Measurements from ENCODE around the gene TAS1R3. TPM values are rescaled to one million over a fixed set of nuclear protein-coding genes. Genes with fewer than 3 reads are reported as not detected.

TAS1R3 gene
- total and polyA plus RNA-seq, 2 donors (not counting 1 experiment from before 2014, with no cell fraction given), result 4.1 to 11.7 TPM

- Histone ChIP-seq H4K20me1 (ENCODE audit: control insufficient read depth, insufficient read depth, low read length, poor library complexity, severe bottlenecking) (no peaks in the 10 kb centered on the region), H3K9ac (ENCODE audit: low read length) (no peak overlapping the region), H3K36me3 (replicated peaks in 1 of 2; ENCODE audit: control extremely low read depth in 1 of 2, control insufficient read depth in 1 of 2, extremely low read depth in 1 of 2, insufficient read depth in 2 of 2, low read length in 1 of 2) (no peaks in the 10 kb centered on the region), H3K27me3 (replicated peaks in 1 of 4; ENCODE audit: control extremely low read depth in 1 of 4, control insufficient read depth in 3 of 4, insufficient read depth in 4 of 4, low read length in 3 of 4) (no peaks in the 10 kb centered on the region), H3K4me2 (replicated peaks; ENCODE audit: low read depth, low read length, poor library complexity, severe bottlenecking) (no peak overlapping the region), H3K9me3 (ENCODE audit: control extremely low read depth in 1 of 3, control insufficient read depth in 2 of 3, insufficient read depth in 1 of 3, low read length in 2 of 3) (no peaks in the 10 kb centered on the region), H3K4me3 (ENCODE audit: control extremely low read depth in 1 of 5, extremely low read depth in 1 of 5, insufficient read depth in 1 of 5, low read depth in 2 of 5, low read length in 4 of 5) (no peak overlapping the region), H3K79me2 (ENCODE audit: control insufficient read depth, insufficient read depth, low read length) (no peaks in the 10 kb centered on the region), H2AFZ (ENCODE audit: insufficient read depth, low read depth, low read length, poor library complexity, severe bottlenecking) (no peak overlapping the region), H3K4me1 (ENCODE audit: control insufficient read depth in 2 of 2, insufficient read depth in 2 of 2, low read length in 2 of 2) (peaks cover 0 to 16% of the 10 kb centered on the region in 2 donors), H3K27ac (ENCODE audit: low read length in 2 of 2) (no peak overlapping the region)
- POLR2A ChIA-PET, result no interaction called here
- no peaks in the 10 kb centered on the region for H3K27me3 Mint-ChIP-seq
- no peak overlapping the region for H3K4me3 Mint-ChIP-seq
- no peak for DNase-seq
- intact Hi-C loops (cut with micrococcal nuclease), result loop anchor here (2.0 kb wide), 2 partner anchors 170 to 260 kb away; no protein-coding TSS in a partner anchor
- no peaks in the 10 kb centered on the region for H3K9me3 Mint-ChIP-seq (ENCODE audit: insufficient read depth)
- CTCF ChIA-PET, result interaction anchor here (1.5 to 4.3 kb wide), 3 partner anchors 42 to 234 kb away, joined by 7 to 118 read pairs (median 17); no protein-coding TSS in a partner anchor
- no peak for ATAC-seq (ENCODE audit: low read depth)
- no peak overlapping the region for H3K27ac Mint-ChIP-seq
- WGBS (ENCODE audit: insufficient coverage), result 97% methylated on average over 18 of the region's 18 CpGs
- TF ChIP-seq CTCF (IDR thresholded peaks at IDR 0.05) (no peak), EZH2 (IDR thresholded peaks at IDR 0.05; ENCODE audit: borderline replicate concordance, insufficient read depth, low read depth, low read length, poor library complexity, severe bottlenecking) (no peak)
- H3K4me1 Mint-ChIP-seq, result peaks cover 11% of the 10 kb centered on the region
Measured at GRCh38 chr1:1292851-1293250, 38.2 kb upstream of the TAS1R3 start.

- Histone ChIP-seq H3K9ac (ENCODE audit: low read length) (no peak overlapping the region), H3K4me3 (ENCODE audit: control extremely low read depth in 1 of 5, extremely low read depth in 1 of 5, insufficient read depth in 1 of 5, low read depth in 2 of 5, low read length in 4 of 5) (no peak overlapping the region), H3K36me3 (replicated peaks in 1 of 2; ENCODE audit: control extremely low read depth in 1 of 2, control insufficient read depth in 1 of 2, extremely low read depth in 1 of 2, insufficient read depth in 2 of 2, low read length in 1 of 2) (no peaks in the 10 kb centered on the region), H3K27me3 (replicated peaks in 1 of 4; ENCODE audit: control extremely low read depth in 1 of 4, control insufficient read depth in 3 of 4, insufficient read depth in 4 of 4, low read length in 3 of 4) (no peaks in the 10 kb centered on the region), H3K4me1 (ENCODE audit: control insufficient read depth in 2 of 2, insufficient read depth in 2 of 2, low read length in 2 of 2) (peaks cover 0 to 16% of the 10 kb centered on the region in 2 donors), H3K9me3 (ENCODE audit: control extremely low read depth in 1 of 3, control insufficient read depth in 2 of 3, insufficient read depth in 1 of 3, low read length in 2 of 3) (no peaks in the 10 kb centered on the region), H3K79me2 (ENCODE audit: control insufficient read depth, insufficient read depth, low read length) (no peaks in the 10 kb centered on the region), H2AFZ (ENCODE audit: insufficient read depth, low read depth, low read length, poor library complexity, severe bottlenecking) (no peak overlapping the region), H3K4me2 (replicated peaks; ENCODE audit: low read depth, low read length, poor library complexity, severe bottlenecking) (no peak overlapping the region), H4K20me1 (ENCODE audit: control insufficient read depth, insufficient read depth, low read length, poor library complexity, severe bottlenecking) (no peaks in the 10 kb centered on the region), H3K27ac (ENCODE audit: low read length in 2 of 2) (no peak overlapping the region)
- 94% methylated on average over 87 of the region's 94 CpGs for WGBS (ENCODE audit: insufficient coverage)
- ATAC-seq (ENCODE audit: low read depth) (no peak), DNase-seq (no peak)
- ChIA-PET CTCF (interaction anchor here (4.3 kb wide), 1 partner anchor 173 kb away, joined by 118 read pairs; no protein-coding TSS in a partner anchor), POLR2A (no interaction called here)
- intact Hi-C loops (cut with micrococcal nuclease), result loop anchor here (2.0 kb wide), 2 partner anchors 171 to 261 kb away; no protein-coding TSS in a partner anchor
- H3K9me3 Mint-ChIP-seq (ENCODE audit: insufficient read depth), result no peaks in the 10 kb centered on the region
- H3K4me3 Mint-ChIP-seq, result no peak overlapping the region
- no peak for TF ChIP-seq EZH2 (IDR thresholded peaks at IDR 0.05; ENCODE audit: borderline replicate concordance, insufficient read depth, low read depth, low read length, poor library complexity, severe bottlenecking)
- H3K27me3 Mint-ChIP-seq, result no peaks in the 10 kb centered on the region
- peaks cover 11% of the 10 kb centered on the region for H3K4me1 Mint-ChIP-seq
- H3K27ac Mint-ChIP-seq, result no peak overlapping the region
Measured at GRCh38 chr1:1293263-1294249, 37.5 kb upstream of the TAS1R3 start.
